ENCODE measurements around the gene RABGEF1.
"Not testable (repeated sequence)": the region's sequence is repeated elsewhere in the genome, so short reads cannot be mapped to it uniquely, and the experiment has no call there.

Gene RABGEF1

DNA sequence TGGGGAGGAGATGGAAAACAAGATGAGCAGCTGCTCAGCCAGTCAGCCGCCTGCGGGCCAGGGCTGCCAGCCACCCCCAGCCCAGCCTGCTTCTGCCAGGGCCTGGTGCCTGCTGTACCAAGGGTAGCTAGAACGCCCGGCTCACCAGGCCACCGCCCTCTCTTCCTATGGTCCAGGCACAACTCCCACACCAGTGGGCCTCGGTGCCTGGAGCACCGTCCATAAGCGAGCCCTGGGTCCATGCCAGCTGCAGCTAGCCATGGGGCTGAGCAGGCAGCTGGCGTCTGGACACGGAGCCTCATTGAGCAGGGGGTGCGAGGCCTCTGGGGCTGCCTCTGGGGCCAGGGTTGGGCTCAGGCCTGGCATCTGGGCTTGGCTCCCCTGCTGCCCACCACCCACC lies 8.5 kb upstream of the RABGEF1 start:
- DNase-seq = no peak
- in situ Hi-C loops (cut with MboI; ENCODE audit: low pct_unique_long_range_greater_than_20kb, low sequenced_read_pairs) = no loop called here

DNA sequence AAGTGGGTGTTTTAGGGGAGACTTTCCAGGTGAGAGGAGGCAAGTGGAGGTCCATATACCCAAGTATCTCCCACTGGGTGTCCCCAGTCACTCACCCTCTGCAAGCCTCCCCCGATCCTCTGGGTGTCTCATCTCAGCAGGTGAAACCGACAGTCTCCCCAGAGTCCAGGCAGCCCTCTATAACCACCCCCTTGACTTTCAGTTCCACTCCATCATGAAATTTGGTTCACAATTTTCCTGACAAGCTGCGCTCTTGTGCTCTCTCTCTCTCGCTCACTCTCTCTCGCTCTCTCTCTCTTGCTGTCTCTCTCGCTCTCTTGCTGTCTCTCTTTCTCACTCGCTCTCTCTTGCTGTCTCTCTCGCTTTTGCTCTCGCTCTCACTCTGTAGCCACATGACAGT lies 8.1 kb upstream of the RABGEF1 start:
- in situ Hi-C loops (cut with MboI; ENCODE audit: low pct_unique_long_range_greater_than_20kb, low sequenced_read_pairs) = no loop called here

DNA sequence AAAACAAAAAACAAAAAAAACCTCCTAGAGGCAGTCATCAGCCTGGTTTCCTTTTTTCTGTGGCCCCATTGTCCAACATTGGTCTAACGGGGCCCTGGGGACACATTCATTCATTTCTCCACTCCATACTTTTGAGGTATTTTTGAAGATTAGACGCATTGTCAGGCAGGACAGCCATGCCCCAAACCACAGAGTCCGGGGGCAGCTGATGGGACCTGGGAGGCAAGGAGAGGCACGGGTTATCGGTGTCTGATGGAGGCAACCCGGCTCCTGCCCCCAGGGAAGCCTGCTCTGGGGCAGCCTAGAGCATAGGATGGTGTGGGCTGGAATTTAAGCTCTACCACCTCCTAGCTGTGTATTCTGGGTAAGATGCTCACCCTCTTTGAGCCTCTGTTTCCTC lies 6.5 kb upstream of the RABGEF1 start:
- in situ Hi-C loops (cut with MboI; ENCODE audit: low pct_unique_long_range_greater_than_20kb, low sequenced_read_pairs) = no loop called here
- DNase-seq = no peak

More for the DNA sequence above, 8.1 kb upstream of the RABGEF1 start:
- no peak for DNase-seq

DNA sequence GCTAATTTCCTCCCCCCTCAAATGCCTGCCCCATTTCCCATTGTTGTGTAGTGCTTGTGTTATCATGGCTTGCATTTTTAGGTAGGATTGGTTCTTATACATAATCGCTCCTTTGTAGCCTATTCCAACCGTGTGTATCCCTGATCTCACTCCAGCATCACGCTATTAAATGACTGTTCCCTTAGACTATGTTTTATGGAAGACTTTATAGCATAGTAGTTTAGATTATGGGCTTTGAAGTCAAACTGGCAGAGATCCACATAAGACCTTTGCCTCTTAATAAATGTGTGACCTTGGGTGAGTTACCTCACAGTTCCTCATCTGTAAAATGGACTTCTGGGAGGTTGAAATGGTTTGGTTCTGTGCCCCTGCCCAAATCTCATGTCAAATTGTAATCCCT lies 5.4 kb upstream of the RABGEF1 start:
- DNase-seq = no peak
- in situ Hi-C loops (cut with MboI; ENCODE audit: low pct_unique_long_range_greater_than_20kb, low sequenced_read_pairs) = no loop called here

DNA sequence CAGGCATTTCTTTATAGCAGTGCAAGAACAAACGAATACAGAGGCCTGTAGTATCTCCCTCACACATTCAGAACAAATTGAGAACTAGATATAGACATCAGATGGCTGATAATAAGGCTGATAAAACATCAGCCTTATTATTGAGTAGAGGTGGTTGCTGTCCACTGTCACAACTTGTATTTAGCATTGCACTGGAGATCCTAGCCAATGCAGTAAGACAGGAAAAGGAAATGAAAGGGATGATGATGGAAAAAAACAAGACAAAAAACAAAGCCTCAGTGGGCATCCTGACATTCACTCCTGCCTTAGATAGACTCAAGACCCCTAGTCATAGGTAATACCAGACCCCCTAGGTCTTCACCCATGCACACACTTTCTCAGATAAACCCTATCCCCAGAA lies 4.7 kb upstream of the RABGEF1 start:
- DNase-seq = no peak
- in situ Hi-C loops (cut with MboI; ENCODE audit: low pct_unique_long_range_greater_than_20kb, low sequenced_read_pairs) = no loop called here

DNA sequence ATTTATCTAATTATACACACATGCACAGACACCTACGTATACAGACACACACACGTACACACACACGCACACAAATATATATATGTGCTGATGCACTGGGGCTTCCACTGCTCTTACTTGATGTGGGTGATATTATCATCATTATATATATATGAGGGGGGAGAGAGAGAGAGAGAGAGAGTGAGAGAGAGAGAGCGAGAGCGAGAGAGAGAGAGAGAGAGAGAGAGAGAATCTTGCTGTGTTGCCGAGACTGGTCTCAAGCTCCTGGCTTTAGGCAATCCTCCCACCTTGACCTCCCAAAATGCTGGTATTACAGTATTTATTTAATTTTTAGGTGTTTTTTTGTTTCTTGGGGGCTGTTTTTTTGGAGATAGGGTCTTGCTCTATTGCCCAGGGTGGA lies 3.6 kb upstream of the RABGEF1 start:
- DNase-seq = no peak
- in situ Hi-C loops (cut with MboI; ENCODE audit: low pct_unique_long_range_greater_than_20kb, low sequenced_read_pairs) = no loop called here

DNA sequence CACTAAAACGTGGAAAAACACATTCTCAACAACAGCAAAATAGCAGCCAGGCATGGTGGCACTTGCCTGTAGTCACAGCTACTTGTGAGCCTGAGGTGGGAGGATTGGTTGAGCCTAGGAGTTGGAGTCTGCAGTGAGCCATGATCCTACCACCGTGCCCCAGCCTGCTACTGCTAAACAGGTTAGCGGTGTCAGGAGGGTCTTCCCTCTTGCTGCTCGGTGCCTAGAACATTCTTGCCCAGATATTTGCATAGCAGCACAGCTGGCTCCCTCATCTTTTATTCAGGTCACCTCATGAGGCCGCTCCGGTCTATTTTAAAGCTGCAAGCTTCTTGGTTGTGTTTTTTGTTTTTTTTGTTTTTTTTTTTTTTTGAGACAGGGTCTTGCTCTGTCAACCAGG lies 2.9 kb upstream of the RABGEF1 start:
- in situ Hi-C loops (cut with MboI; ENCODE audit: low pct_unique_long_range_greater_than_20kb, low sequenced_read_pairs) = no loop called here
- no peak for DNase-seq

DNA sequence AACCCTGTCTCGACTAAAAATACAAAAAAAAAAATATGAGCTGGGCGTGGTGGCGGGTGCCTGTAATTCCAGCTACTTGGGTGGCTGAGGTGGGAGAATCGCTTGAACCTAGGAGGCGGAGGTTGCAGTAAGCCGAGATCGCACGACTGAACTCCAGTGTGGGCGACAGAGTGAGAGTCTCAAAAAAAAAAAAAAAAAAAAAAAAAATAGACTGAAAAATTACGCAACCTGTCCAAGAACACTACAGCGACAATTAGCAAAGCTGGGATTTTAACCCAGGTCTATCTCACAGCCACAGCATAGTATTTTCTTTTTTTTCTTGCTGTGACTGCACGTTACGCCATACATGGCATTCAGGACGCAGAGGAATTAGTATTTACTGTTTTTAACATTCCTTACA lies 1.1 kb upstream of the RABGEF1 start:
- in situ Hi-C loops (cut with MboI; ENCODE audit: low pct_unique_long_range_greater_than_20kb, low sequenced_read_pairs) = no loop called here
- no peak for DNase-seq

DNA sequence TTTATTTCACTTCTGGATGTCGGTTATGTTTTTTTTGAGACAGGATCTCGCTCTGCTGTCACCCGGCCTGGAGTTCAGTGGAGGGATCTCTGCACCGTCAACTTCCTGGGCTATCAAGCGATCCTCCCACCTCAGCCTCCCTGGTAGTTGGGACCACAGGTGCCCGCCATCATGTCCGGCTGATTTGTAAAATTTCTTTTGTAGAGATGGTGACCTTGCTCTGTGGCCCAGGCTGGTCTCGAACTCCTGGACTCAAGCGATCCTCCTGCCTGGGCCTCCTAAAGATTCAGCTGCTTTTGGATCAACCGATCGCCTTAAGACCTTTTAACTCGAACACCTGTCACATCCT lies 606 bp upstream of the RABGEF1 start:
- in situ Hi-C loops (cut with MboI; ENCODE audit: low pct_unique_long_range_greater_than_20kb, low sequenced_read_pairs) = no loop called here
- no peak for DNase-seq

DNA sequence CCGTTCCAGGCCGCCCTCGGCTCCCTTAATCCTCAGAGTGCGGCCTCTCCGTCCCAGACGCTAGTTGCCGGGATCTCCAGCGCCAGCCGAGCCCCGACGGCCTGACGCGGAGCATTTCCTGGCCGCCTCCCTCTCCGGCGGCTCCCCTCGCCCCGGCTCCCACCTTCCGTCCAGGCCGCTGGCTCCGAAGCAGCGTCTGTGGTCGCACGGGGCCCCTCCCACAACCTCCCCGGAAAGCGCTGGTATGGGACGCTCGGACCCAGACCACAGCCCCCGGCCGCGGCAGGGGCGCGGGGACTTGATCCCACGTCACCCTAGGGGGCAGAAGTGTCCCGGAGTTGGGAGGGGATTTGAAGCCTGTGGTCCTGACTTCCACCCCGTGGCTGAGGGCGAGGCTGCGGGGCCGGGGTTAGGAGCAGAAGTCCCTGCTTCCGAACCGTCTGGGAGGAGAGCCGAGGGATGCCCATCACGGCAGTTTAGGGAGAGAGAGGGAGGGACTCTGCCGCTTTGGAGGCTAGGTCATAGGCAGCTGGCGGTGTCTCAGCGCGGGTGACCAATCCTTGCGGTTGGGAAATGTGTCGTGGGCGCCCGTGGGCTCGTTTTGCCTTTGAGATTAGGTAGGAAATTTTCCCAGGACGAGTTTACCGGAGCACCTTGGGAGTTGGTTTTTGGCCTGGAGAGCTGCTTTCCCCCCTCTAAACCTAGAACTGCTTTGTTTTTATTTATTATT lies 612 bp downstream of the RABGEF1 start:
- peak; percentile 72 for DNase-seq
- in situ Hi-C loops (cut with MboI; ENCODE audit: low pct_unique_long_range_greater_than_20kb, low sequenced_read_pairs) = not testable (repeated sequence)

DNA sequence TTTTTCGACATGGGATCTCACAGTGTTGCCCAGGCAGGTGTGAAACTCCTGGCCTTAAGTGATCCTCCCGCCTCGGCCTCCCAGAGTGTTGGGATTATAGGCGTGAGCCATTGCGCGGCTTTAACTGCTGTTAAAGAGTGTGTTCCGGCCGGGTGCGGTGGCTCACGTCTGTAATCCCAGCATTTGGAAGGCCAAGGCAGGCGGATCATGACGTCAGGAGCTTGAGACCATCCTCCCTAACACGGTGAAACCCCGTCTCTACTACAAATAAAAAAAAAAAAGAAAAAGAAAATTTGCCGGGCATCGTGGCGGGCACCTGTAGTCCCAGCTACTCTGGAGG lies 1.1 kb downstream of the RABGEF1 start:
- DNase-seq = no peak
- in situ Hi-C loops (cut with MboI; ENCODE audit: low pct_unique_long_range_greater_than_20kb, low sequenced_read_pairs) = no loop called here

DNA sequence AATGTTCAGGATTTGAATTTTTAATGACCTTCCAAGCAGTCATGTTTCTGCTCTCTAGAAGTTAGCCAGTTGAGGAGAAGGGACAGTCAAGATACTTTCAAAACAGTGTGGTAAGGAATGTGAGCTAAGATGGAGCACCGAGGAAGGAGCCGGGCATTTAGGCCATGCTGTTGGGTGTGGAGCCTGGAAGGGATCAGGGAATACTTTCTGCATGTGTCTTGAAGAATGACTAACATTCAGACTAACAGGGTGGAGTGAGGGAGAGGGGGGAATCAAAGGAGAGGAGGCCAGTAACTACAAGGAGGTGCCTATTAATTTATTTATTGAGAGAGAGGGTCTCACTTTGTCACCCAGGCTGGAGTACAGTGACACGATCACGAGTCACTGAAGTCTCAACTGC lies 1.8 kb downstream of the RABGEF1 start:
- DNase-seq; in situ Hi-C loops (cut with MboI; ENCODE audit: low pct_unique_long_range_greater_than_20kb, low sequenced_read_pairs): not testable (repeated sequence)

DNA sequence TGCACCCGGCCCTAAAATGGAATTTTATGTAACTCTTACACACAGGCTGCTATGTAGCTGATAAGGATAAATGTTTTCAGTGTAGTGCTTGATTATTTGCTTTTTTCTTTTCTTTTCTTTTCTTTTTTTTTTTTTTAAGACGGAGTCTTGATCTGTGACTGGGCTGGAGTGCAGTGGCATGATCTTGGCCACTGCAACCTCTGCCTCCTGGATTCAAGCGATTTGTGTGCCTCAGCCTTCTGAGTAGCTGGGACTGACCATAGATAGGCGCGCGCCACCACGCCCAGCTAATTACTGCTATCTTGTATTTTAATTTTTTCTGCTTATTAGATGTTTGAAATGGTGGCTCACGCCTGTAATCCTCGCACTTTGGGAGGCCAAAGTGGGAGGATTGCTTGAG lies 3.4 kb downstream of the RABGEF1 start:
- in situ Hi-C loops (cut with MboI; ENCODE audit: low pct_unique_long_range_greater_than_20kb, low sequenced_read_pairs) = no loop called here
- no peak for DNase-seq

DNA sequence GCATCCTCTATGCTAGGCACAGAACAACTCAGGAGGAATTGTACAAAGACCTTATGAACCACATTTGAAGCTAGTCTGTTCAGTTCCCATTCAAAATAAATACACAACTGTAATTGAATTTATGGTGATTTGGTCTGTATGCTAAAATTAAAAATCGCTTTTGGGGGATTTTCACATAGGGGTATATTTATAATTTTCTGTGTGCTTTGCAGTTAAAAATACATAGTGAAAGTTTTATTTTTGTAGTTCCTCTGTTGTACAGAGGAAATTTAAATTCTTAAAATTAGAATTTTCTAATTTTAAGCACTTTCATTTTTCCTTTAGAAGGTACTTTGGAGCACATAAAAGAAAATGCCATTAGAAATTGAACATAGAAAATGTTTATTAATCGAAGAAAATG lies 6.9 kb downstream of the RABGEF1 start:
- no peak for DNase-seq
- in situ Hi-C loops (cut with MboI; ENCODE audit: low pct_unique_long_range_greater_than_20kb, low sequenced_read_pairs) = no loop called here

DNA sequence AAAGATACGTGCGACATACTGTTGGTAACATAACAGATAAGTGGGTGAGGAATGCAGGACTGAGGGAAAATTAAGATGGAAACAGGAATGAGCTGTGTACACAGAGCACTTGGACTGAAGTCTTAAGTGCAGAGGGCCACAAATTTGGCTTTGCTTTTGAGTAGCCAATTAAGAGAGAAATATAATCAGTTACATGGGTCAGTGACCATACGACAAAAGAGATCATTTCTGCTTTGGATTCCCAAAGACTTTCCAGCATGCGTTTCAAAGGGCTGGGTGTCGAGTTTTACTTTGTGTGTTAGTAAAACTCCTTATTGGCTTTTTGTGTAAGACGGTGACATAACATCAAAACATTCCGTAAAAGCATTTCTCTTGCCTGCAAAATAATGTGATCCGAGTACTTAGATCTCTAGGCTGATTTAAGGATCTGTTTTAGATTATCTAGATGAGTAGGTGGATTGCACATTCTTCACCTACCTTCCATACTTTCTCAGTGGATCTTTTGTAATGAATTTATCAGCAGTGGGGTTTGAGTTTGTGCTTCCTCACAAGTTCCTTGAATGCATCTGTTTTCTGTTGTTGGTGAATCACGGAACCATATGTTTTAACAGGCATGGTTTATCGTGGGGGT lies 7.5 kb downstream of the RABGEF1 start:
- DNase-seq = no peak

DNA sequence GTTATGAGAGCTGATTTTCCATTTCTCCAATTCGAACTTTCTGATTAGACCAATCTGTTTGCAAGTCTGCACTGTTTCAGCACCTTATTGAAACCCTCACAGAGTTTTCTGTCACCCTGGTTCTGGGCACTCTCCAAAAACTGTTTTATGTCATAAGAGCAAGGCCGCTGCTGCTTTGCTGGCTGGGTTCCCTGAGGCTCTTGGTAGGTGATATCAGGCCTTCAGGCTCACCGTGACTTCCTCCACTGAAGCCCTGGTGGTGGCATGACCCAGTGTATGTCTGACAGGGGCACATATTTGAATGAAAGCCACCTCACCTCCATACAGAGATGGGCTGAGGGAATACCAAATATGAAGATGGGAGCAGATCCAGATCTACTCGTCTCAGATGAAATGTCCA lies 8.3 kb downstream of the RABGEF1 start:
- no peak for DNase-seq

More for the DNA sequence above, 7.5 kb downstream of the RABGEF1 start:
- in situ Hi-C loops (cut with MboI; ENCODE audit: low pct_unique_long_range_greater_than_20kb, low sequenced_read_pairs) = no loop called here

DNA sequence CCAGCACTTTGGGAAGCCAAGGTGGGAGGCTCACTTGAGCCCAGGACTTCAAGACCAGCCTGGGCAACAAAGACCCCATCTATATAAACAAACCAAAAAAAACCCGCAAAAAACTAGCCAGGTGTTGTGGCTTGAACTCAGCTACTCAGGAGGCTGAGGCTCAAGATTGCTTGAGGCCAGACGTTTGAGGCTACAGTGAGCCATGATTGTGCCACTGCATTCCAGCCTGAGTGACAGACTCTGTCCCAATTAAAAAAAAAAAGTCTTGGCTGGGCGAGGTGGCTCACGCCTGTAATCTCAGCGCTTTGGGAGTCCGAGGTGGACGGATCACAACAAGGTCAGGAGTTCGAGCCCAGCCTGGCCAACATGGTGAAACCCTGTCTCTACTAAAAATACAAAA lies 11.4 kb downstream of the RABGEF1 start:
- DNase-seq = no peak
- in situ Hi-C loops (cut with MboI; ENCODE audit: low pct_unique_long_range_greater_than_20kb, low sequenced_read_pairs) = no loop called here

More for the DNA sequence above, 8.3 kb downstream of the RABGEF1 start:
- in situ Hi-C loops (cut with MboI; ENCODE audit: low pct_unique_long_range_greater_than_20kb, low sequenced_read_pairs) = no loop called here

DNA sequence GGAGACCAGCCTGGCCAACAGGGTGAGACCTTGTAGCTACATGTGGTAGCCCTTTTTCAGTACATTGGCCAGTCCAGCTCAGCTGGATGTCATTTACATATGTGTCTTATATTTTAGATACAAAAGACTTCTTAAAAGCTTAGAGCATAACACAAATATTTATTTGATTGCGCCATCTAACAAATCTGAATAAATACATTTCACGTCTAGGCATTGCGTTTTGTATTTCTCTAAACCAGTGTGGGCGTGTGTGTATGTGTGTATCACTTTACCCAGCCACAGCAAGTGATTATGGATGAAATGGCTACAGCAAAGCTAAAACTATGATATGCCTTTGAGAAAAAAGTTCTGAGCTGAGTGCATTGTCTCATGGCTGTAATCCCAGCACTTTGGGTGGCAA lies 14.0 kb downstream of the RABGEF1 start:
- in situ Hi-C loops (cut with MboI; ENCODE audit: low pct_unique_long_range_greater_than_20kb, low sequenced_read_pairs) = no loop called here
- DNase-seq = no peak

DNA sequence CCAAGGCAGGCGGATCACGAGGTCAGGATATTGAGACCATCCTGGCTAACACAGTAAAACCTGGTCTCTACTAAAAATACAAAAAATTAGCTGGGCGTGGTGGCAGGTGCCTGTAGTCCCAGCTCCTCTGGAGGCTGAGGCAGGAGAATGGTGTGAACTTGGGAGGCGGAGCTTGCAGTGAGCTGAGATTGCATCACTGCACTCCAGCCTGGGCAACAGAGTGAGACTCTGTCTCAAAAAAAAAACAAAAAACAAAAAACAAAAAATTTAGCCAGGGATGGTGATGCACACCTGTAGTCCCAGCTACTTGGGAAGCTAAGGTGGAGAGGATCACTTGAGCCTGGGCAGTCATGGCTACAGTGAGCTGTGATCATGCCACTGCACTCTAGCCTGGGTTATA lies 14.5 kb downstream of the RABGEF1 start:
- in situ Hi-C loops (cut with MboI; ENCODE audit: low pct_unique_long_range_greater_than_20kb, low sequenced_read_pairs); DNase-seq: not testable (repeated sequence)

DNA sequence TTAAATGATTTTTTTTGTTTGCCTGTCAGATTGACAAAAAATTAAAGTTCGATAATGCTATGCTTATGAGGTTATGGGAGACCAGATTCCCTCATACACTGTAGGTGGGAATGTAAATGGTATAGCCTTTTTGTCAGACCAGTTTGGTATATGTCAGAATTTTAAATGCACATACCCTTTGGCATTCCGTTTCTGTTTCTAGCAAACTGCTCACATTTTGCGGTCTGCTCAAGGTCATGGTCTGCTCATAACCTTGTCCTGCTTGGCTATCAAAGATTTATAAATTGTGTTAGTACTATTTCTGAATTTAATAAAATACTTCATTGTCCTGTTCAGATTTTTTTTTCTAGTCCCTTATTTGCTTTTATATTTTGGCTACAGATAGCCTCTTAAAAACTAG lies 15.7 kb downstream of the RABGEF1 start:
- DNase-seq; in situ Hi-C loops (cut with MboI; ENCODE audit: low pct_unique_long_range_greater_than_20kb, low sequenced_read_pairs): not testable (repeated sequence)

DNA sequence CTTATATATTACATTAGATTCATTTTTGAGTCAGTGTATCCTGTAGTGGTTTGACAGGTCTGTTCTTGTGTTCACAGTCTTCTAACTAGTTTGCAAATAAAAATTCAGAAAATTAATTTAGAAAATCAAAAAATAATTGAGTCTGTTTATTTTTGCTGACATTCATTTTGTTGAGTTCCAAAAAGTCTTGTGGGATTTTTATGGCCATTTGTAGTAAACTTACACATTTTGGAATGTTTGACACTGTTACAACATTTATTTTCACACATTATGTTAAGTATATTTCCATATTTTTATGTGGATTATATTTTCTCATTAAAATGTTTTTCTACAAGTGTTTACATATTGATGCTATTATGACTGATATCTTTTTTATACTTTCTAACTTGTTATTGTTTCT lies 16.4 kb downstream of the RABGEF1 start:
- DNase-seq = no peak
- in situ Hi-C loops (cut with MboI; ENCODE audit: low pct_unique_long_range_greater_than_20kb, low sequenced_read_pairs) = no loop called here
